Breast epithelium (tissue), 3 donors: ENCODE results near the gene NR6A1.

Experiments
- POLR2A ChIP-seq: fragments of 450-650 bp; IDR thresholded peaks from one replicate; pipeline ENCODE4 v1.6.1; 2016; ENCODE audit warnings: antibody characterized with exemption, mild to moderate bottlenecking, moderate library complexity
- POLR2AphosphoS5 ChIP-seq, 3 donors: sonication (generic); formaldehyde crosslinking; IDR thresholded peaks; one replicate each; pipeline ENCODE4 v1.6.1; 2017; ENCODE audit warnings: antibody characterized with exemption in 3 of 3
- TF ChIP-seq, protein P1 (sequence below), 3 donors: fragments of 450-650 bp; IDR thresholded peaks; one replicate each; pipeline ENCODE4 v1.5.1; 2016 to 2017; ENCODE audit warnings: antibody characterized with exemption in 3 of 3, mild to moderate bottlenecking in 3 of 3, moderate library complexity in 3 of 3

- TF ChIP-seq POLR2AphosphoS5 (IDR thresholded peaks at IDR 0.05) (no peak), POLR2A (no peak)
- TF ChIP-seq, protein P1, sequence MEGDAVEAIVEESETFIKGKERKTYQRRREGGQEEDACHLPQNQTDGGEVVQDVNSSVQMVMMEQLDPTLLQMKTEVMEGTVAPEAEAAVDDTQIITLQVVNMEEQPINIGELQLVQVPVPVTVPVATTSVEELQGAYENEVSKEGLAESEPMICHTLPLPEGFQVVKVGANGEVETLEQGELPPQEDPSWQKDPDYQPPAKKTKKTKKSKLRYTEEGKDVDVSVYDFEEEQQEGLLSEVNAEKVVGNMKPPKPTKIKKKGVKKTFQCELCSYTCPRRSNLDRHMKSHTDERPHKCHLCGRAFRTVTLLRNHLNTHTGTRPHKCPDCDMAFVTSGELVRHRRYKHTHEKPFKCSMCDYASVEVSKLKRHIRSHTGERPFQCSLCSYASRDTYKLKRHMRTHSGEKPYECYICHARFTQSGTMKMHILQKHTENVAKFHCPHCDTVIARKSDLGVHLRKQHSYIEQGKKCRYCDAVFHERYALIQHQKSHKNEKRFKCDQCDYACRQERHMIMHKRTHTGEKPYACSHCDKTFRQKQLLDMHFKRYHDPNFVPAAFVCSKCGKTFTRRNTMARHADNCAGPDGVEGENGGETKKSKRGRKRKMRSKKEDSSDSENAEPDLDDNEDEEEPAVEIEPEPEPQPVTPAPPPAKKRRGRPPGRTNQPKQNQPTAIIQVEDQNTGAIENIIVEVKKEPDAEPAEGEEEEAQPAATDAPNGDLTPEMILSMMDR (IDR thresholded peaks at IDR 0.05), result no peak
Observed at GRCh38 chr9:124616961-124617360, 154.2 kb downstream of the NR6A1 start.
